KOPT-K1 (cell line): ENCODE results near the gene RTN3.

Source experiments
- H3K27ac ChIP-seq: fragments of 200-600 bp; sonication (generic); 2 replicates; pipeline ENCODE4 v1.5.1; 2016; ENCODE audit warnings: antibody characterized with exemption, mild to moderate bottlenecking, low read depth, low read length; ENCODE audit not compliant: poor library complexity, severe bottlenecking
- H3K36me3 ChIP-seq: fragments of 200-600 bp; sonication (generic); 2 replicates; pipeline ENCODE4 v1.5.1; 2017; ENCODE audit warnings: antibody characterized with exemption, mild to moderate bottlenecking, low read length, moderate library complexity; ENCODE audit not compliant: insufficient read depth
- H3K9me3 ChIP-seq: fragments of 200-600 bp; sonication (generic); 2 replicates; pipeline ENCODE4 v1.5.1; 2017; ENCODE audit warnings: antibody characterized with exemption, low read length, mild to moderate bottlenecking; ENCODE audit not compliant: insufficient read depth, poor library complexity, severe bottlenecking

The RTN3 gene

GRCh38 chr11:63791495-63792167 is 110.3 kb downstream of the RTN3 start:
- peaks cover 25% of the 10 kb centered on the region for H3K9me3 ChIP-seq
- no peak overlapping the region for H3K27ac ChIP-seq
- H3K36me3 ChIP-seq: no peaks in the 10 kb centered on the region

- Histone ChIP-seq H3K36me3 (no peaks in the 10 kb centered on the region), H3K9me3 (peaks cover 25% of the 10 kb centered on the region), H3K27ac (no peak overlapping the region)
These were observed 111.9 kb downstream of the RTN3 start for GRCh38 chr11:63793161-63793560.

- H3K36me3 ChIP-seq: no peaks in the 10 kb centered on the region
- no peak overlapping the region for H3K27ac ChIP-seq
- H3K9me3 ChIP-seq: peaks cover 25% of the 10 kb centered on the region
These were observed 113.8 kb downstream of the RTN3 start for GRCh38 chr11:63795066-63795465.

- no peaks in the 10 kb centered on the region for H3K9me3 ChIP-seq
- H3K36me3 ChIP-seq: no peaks in the 10 kb centered on the region
- H3K27ac ChIP-seq: no peak overlapping the region
These were observed 119.6 kb downstream of the RTN3 start for GRCh38 chr11:63800921-63801320.

- Histone ChIP-seq H3K27ac (no peak overlapping the region), H3K36me3 (no peaks in the 10 kb centered on the region), H3K9me3 (no peaks in the 10 kb centered on the region)
These were observed 121.5 kb downstream of the RTN3 start for GRCh38 chr11:63802637-63803414.

GRCh38 chr11:63804259-63804658 is 123.0 kb downstream of the RTN3 start:
- no peak overlapping the region for H3K27ac ChIP-seq
- H3K9me3 ChIP-seq: no peaks in the 10 kb centered on the region
- no peaks in the 10 kb centered on the region for H3K36me3 ChIP-seq

- no peak overlapping the region for H3K27ac ChIP-seq
- no peaks in the 10 kb centered on the region for H3K9me3 ChIP-seq
- no peaks in the 10 kb centered on the region for H3K36me3 ChIP-seq
These were observed 124.6 kb downstream of the RTN3 start for GRCh38 chr11:63805844-63806415.
